Colon (tissue), 2 donors: ENCODE results near the gene SLC18A3.

Source experiments
- FAIRE-seq: peaks from 2 replicates; lab custom pipeline; 2012; peaks lifted over from hg19 to GRCh38; lab: Jason Lieb, UNC
- donor health status: control.
- donor health status: control.

SLC18A3 gene

DNA sequence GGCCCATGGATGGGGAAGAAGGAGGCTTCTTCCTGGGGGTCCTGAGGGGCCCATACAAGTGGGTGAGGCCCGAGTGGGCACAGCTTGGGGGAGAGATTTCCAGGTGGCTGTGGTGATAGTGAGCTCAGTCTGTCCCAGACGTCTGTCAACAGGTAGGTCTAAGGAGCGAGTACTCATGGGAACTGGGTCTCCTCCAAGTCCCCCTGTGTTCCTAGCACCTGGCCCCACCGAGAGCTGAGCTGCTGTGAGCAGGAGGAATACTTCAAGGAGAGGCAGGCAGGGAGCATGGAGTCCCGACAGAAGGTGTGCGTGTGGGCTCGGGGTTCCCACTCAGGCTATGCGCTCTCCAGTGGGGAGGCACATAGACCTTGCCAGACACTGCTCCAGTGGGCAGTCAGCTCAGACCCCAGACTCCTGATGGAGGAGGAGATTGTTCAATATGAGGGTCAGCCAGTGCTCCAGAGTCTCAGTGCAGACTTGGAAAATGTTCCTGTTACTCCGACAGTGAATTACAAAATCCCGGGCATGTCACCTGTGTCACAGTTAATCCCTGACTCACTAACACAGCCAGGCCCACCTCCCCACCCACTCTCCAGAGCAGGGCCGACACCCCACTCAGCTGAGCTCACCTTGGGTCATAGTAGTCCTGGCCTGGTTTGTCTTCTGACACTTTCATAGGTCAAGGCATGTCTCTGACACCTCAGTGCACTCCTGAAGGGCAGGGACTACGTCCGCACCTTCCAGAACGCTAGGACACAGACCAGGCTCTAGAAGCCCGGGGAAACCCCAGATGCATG lies 41.1 kb downstream of the SLC18A3 start:
- no peak for FAIRE-seq

DNA sequence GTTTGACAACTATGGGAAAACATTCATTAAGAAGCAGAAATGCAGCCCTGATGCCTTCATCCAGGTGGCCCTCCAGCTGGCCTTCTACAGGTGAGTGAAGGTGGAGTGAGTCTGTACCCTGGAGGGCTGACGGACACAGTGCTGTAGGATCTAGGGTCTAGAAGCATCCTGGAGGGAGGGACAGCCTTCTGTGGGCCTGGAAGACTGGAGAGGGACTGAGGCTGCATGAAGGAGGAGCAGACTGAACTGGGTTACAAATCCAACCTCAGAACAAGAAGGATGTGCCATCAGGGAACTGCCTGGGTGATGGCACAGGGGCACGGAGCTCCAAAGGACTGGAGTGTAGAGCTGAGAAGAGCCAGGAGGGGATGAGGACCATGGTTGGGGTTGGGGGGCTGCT lies 41.8 kb downstream of the SLC18A3 start:
- no peak for FAIRE-seq

DNA sequence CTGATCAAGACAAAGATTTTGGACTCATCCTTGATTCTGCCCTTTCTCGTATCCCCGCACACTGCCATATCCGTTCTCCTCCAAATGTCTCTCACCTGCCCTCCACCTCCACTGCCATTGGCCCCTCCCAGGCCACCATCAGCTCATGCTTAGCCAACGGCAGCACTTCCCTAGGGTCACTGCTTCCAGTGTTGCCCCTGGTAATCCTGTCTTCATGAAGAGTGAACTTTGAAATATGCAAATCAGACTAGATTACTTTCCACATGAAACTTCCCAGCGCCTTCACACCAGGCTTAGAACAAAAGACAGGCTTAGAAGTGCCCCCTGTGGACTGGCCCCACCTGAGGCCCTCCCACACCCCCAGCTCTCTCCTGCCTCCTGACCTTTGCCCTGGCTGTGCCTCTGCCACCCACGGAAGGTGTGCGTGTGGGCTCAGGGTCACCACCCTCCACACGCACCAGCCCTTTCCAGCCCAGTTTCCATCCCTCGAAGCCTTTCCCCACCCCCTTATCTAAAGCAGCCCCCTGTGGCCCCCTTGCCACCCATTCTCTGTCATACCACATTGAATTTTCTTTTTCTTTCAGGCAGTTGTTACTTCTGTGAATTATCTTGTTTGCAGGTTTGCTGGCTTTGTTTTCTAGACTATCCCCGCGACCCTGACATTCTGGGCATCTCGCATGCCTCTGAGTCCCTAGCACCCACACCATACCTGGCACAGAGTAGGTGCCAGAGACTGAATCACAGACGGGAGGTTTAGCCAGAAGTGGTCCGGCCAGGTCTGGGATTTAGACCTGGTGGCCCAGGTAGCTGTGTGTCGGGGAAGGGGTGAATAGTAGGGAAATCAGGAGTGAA lies 42.5 kb downstream of the SLC18A3 start:
- FAIRE-seq: no peak

DNA sequence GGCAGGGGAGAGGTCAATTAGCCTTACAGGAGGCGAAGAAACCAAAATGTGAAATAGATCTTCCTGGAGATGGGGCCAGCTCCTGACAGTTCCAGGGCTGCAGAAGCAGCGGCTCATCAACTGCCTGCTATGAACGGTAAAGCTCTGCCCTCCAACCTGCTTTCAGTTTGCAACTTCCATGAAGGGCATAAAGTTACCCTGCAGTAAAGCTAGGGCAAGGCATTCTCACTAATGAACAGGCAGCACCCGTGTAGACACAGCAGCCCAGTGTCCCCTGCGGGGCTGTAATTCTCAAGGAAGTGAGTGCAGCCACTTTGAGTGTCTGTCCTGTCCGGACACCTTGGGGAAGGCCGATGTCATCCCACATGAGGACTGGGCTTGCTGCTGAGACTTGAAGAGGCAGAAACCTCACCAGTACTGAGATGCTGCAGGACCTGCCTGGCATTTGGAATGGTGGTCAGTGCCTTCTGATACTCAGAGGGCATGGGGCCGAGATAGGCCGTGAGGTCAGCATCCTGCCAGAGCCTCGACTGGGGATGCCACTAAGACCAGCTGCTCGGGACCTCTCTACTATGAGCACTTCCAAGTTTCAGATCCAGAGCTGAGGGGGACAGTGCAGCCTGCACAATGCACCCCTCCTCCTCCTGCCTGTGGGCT lies 43.3 kb downstream of the SLC18A3 start:
- no peak for FAIRE-seq

DNA sequence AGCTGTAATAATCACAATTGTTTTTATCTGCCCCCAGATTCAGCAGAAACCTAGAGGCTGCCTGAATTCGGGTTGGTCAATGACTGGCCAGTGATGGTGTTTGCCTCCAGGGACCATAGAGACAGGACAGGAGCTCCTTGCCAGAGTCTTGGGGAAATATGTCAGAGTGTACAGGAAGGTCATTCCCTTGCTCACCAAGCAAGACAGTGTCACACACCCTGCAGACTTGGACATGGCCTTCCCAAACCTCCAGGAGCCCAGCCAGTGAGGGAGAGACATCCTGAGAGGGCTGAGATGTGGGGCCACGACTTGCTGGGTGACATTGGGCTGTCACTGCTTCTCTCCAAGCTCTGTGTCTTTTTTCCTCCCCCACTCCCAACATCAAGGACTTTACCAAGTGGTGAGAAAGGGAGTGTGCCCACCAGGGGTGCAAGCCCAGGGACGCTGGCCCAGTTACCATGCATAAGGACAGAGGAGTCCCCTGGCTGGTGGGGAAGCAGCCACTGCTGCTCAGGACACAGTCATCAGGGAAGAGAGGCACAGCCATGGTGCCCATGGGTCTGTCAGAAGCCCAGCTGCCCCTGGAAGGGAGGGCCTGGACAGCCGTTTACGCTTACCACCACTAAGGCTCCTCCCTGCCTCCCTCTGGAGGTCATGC lies 44.1 kb downstream of the SLC18A3 start:
- no peak for FAIRE-seq

DNA sequence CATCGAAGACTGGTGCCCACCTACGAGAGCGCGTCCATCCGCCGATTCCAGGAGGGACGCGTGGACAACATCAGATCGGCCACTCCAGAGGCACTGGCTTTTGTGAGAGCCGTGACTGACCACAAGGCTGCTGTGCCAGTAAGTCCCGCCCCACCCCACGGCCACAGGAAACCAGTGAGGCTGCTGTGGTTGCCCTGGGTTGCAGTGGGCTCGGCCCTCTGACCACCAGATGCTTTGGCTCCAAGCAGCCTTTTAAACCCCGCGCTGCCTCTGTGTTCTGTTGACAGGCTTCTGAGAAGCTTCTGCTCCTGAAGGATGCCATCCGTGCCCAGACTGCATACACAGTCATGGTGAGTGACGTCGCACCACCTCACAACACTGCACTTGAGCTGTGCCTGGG lies 45.0 kb downstream of the SLC18A3 start:
- no peak for FAIRE-seq

DNA sequence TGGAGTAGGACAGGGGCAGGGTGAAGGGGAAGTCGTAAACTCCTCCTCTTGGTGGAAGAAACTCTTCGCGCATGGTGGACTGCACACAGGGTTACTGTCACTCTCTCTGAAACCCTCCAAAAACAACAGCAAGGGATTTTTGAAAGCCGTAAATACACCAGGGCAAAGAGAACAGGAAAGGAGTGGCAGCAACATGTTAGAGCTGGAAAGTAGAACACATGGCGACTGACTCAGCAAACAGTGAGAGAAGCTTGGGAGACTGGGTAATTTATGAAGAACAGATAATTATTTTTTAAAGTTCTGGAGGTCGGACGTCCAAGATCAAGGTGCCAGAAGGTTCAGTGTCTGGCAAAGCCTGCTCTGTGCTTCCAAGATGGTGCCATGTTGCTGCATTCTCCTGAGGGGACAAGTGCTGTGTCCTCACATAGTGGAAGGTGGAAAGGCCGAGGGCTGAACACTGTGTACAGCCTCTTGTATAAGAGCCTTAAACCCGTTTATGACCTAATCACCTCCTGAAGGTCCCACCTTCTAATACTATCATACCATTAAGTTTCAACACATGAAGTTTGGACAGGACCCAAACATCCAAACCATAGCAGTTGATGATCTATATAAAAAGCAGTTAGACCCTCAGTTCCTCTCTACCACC lies 46.9 kb downstream of the SLC18A3 start:
- no peak for FAIRE-seq

DNA sequence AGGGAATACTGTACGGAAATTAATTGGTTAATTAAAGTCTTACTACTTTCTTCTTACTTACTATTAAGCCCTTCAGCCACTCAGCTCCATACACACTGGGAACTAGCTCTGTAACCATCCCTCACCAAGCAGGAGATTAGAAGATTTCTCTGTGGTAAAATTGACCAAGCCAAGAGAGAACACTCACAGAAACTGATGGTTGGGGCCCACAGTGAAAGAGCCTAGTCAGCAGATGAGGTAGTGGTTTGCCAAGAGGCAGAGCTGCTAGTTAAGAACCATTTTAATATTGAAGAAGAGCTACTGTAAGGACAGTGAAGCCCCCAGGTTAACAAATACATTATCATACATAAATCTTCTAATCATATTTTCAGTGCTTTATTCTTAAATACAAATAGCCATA lies 47.5 kb downstream of the SLC18A3 start:
- FAIRE-seq: no peak

DNA sequence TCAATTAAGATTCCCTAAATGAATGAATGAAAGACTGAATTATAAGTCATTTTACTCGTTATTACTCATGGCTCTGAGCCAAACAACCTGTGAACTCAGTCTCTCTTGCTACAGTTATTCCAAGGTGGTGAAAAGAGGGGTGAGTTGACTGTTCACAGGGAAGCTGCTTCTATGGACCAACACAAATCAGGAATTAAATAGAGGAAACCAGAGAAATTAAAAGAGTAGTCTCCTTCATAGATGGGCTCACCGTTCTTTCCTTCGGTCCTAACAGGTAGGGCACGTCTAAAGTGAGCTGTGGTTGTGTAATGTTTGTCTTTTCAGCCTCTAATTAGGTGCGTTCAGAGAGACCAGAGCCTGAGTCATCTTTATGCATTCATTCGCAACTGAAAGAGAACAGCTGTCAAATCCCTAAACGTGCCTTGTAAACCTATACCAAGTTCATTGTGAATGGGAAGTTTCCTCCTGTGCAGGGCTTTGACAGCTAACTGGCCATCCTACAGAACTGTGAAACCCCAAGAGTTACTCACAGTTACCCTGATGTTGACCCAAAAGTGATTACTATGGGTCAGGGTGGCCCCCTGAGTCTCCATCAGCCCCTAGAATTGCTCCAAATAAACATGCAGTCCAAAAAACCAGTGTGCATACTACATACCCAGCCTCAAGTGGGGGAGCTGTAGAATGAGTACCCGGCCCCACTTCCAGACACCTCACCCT lies 51.2 kb downstream of the SLC18A3 start:
- no peak for FAIRE-seq
